K562 (cell line): Measurements from ENCODE around the gene CENPX.

Experiments used
- CBFB ChIP-seq: sonication (generic); formaldehyde crosslinking; IDR thresholded peaks from 2 replicates; pipeline ENCODE4 v1.4.0; 2020; ENCODE audit warnings: mild to moderate bottlenecking, missing genetic modification reagents
- ETV6 ChIP-seq, 3 experiments: fragments of 150-350 bp in 1 of 3; sonication (generic) in 1 of 3; formaldehyde crosslinking in 1 of 3; IDR thresholded peaks; 2 replicates each; pipeline versions ENCODE4 v1.6.1 to v1.8.0; 2014 to 2022; ENCODE audit warnings: borderline replicate concordance in 2 of 3, low read depth in 2 of 3, antibody characterized with exemption in 1 of 3, low read length in 1 of 3, mild to moderate bottlenecking in 1 of 3, missing genetic modification reagents in 1 of 3
- ZNF347 ChIP-seq: fragments of 450-650 bp; formaldehyde crosslinking; IDR thresholded peaks from 2 replicates; pipeline ENCODE4 v1.4.0; 2020; ENCODE audit warnings: low read depth, mild to moderate bottlenecking, moderate library complexity
- ZNF780A ChIP-seq: fragments of 250-450 bp; sonication (Bioruptor Pico); IDR thresholded peaks from 2 replicates; pipeline ENCODE4 v1.5.0; 2021; ENCODE audit warnings: mild to moderate bottlenecking
- TF ChIP-seq, protein P1 (sequence below): sonication (generic); IDR thresholded peaks from 2 replicates; pipeline ENCODE4 v1.6.1; 2016
- TF ChIP-seq, protein P2 (sequence below): fragments of 450-650 bp; IDR thresholded peaks from 2 replicates; pipeline ENCODE4 v1.6.1; 2016; ENCODE audit warnings: antibody characterized with exemption
- TF ChIP-seq, protein P3 (sequence below), 3 experiments: IDR thresholded peaks in 2 of 3; conservative IDR thresholded peaks in 1 of 3; 2 replicates each; pipeline ENCODE4 v1.5.1; 2011 to 2012; ENCODE audit warnings: low read length in 3 of 3, mild to moderate bottlenecking in 3 of 3, control low read depth in 2 of 3, improper control_type of control experiment in 1 of 3, inconsistent platforms in 1 of 3, low read depth in 1 of 3, mixed read lengths in 1 of 3, moderate library complexity in 1 of 3; ENCODE audit not compliant: insufficient read depth in 2 of 3

DNA sequence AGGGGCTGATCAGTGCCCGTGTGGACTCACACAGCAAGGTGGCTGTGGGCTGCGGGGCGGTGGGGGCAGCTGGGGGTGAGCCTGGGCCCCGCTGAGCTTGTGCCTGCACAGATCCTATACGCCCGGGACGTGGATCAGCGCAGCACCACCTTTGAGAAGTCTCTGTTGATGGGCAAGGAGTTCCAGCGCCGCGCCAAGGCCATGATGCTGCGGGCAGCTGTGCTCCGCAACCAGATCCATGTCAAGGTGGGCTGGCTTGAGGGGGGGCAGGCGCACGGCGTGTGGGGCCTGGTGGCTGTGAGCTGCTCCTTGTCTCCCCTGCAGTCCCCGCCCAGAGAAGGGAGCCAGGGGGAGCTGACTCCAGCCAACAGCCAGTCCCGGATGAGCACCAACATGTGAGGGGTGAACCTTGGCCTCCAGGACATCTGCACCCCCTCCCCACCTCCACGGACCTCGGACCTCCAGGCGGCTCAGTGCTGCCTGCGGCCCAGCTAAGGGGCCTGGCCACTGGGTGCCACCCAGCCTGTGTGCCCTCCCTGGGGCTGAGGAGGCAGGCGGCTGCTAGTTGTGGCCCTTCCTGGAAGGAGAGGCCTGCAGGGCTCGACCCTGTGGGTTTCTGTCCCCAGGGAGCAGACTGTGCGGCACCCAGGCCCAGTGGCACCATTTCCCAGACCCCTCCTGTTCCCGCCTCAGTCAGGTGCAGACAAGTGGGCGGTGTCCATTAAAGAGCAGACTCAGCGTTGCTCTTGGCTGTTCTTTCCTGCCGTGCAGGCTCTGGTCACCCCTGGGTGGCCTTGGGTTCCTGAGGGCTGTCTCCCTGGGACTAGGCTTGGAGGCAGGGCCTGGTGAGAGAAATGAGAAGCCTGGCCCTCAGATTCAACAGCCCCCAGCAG is 34.3 kb upstream of the CENPX start:
- TF ChIP-seq, protein P1, sequence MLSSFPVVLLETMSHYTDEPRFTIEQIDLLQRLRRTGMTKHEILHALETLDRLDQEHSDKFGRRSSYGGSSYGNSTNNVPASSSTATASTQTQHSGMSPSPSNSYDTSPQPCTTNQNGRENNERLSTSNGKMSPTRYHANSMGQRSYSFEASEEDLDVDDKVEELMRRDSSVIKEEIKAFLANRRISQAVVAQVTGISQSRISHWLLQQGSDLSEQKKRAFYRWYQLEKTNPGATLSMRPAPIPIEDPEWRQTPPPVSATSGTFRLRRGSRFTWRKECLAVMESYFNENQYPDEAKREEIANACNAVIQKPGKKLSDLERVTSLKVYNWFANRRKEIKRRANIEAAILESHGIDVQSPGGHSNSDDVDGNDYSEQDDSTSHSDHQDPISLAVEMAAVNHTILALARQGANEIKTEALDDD = no peak
- TF ChIP-seq ZNF347 (CRISPR knock-in tag) (no peak), ZNF780A (CRISPR knock-in tag) (no peak), ETV6 (IDR thresholded peaks at IDR 0.05; ENCODE audit: borderline replicate concordance in 1 of 2, low read depth in 2 of 2, low read length in 1 of 2) (no peak), ETV6 (CRISPR knock-in tag; IDR thresholded peaks at IDR 0.05; ENCODE audit: borderline replicate concordance) (no peak), CBFB (CRISPR knock-in tag) (no peak)
- TF ChIP-seq, protein P2, sequence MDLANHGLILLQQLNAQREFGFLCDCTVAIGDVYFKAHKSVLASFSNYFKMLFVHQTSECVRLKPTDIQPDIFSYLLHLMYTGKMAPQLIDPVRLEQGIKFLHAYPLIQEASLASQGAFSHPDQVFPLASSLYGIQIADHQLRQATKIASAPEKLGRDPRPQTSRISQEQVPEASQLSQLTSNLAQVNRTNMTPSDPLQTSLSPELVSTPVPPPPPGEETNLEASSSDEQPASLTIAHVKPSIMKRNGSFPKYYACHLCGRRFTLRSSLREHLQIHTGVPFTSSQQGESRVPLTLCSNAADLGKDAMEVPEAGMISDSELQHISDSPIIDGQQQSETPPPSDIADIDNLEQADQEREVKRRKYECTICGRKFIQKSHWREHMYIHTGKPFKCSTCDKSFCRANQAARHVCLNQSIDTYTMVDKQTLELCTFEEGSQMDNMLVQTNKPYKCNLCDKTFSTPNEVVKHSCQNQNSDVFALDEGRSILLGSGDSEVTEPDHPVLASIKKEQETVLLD = no peak
- TF ChIP-seq, protein P3, sequence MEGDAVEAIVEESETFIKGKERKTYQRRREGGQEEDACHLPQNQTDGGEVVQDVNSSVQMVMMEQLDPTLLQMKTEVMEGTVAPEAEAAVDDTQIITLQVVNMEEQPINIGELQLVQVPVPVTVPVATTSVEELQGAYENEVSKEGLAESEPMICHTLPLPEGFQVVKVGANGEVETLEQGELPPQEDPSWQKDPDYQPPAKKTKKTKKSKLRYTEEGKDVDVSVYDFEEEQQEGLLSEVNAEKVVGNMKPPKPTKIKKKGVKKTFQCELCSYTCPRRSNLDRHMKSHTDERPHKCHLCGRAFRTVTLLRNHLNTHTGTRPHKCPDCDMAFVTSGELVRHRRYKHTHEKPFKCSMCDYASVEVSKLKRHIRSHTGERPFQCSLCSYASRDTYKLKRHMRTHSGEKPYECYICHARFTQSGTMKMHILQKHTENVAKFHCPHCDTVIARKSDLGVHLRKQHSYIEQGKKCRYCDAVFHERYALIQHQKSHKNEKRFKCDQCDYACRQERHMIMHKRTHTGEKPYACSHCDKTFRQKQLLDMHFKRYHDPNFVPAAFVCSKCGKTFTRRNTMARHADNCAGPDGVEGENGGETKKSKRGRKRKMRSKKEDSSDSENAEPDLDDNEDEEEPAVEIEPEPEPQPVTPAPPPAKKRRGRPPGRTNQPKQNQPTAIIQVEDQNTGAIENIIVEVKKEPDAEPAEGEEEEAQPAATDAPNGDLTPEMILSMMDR (IDR thresholded peaks at IDR 0.05 in 2 of 3, conservative IDR thresholded peaks at IDR 0.05 in 1 of 3; ENCODE audit: insufficient read depth in 2 of 3, low read depth in 1 of 3, low read length in 3 of 3) = no peak
